ENCODE data around the gene LRRC27. TPM values are rescaled to one million over a fixed set of nuclear protein-coding genes. Genes with fewer than 3 reads are reported as not detected.

LRRC27 gene
- total RNA-seq, 1 donor from 2014 or later = 13.8 TPM

- Mint-ChIP-seq H3K9me3 (ENCODE audit: unreplicated experiment) (peaks cover 35% of the 10 kb centered on the region), H3K4me1 (ENCODE audit: low read depth, unreplicated experiment) (peaks cover 41% of the 10 kb centered on the region), H3K27me3 (ENCODE audit: unreplicated experiment) (peaks cover 32% of the 10 kb centered on the region), H3K36me3 (ENCODE audit: unreplicated experiment) (peaks cover 11% of the 10 kb centered on the region), H3K27ac (ENCODE audit: unreplicated experiment) (no peak overlapping the region), H3K4me3 (ENCODE audit: unreplicated experiment) (no peak overlapping the region)
- TF ChIP-seq CTCF (IDR thresholded peaks at IDR 0.05; ENCODE audit: partially characterized antibody, unreplicated experiment) = no peak
- DNase-seq = no peak
These were observed 95.2 kb downstream of the LRRC27 start for GRCh38 chr10:132427006-132427771.

GRCh38 chr10:132427939-132428367, 96.0 kb downstream of the LRRC27 start:
- H3K27ac Mint-ChIP-seq (ENCODE audit: unreplicated experiment) = no peak overlapping the region
- no peak overlapping the region for H3K4me3 Mint-ChIP-seq (ENCODE audit: unreplicated experiment)
- H3K4me1 Mint-ChIP-seq (ENCODE audit: low read depth, unreplicated experiment) = peaks cover 36% of the 10 kb centered on the region
- peaks cover 11% of the 10 kb centered on the region for H3K36me3 Mint-ChIP-seq (ENCODE audit: unreplicated experiment)
- peaks cover 29% of the 10 kb centered on the region for H3K9me3 Mint-ChIP-seq (ENCODE audit: unreplicated experiment)
- H3K27me3 Mint-ChIP-seq (ENCODE audit: unreplicated experiment) = peaks cover 26% of the 10 kb centered on the region
- TF ChIP-seq CTCF (IDR thresholded peaks at IDR 0.05; ENCODE audit: partially characterized antibody, unreplicated experiment) = no peak
- no peak for DNase-seq

GRCh38 chr10:132428486-132428995, 96.5 kb downstream of the LRRC27 start:
- Mint-ChIP-seq H3K4me1 (ENCODE audit: low read depth, unreplicated experiment) (peaks cover 30% of the 10 kb centered on the region), H3K27me3 (ENCODE audit: unreplicated experiment) (peaks cover 21% of the 10 kb centered on the region), H3K9me3 (ENCODE audit: unreplicated experiment) (peaks cover 23% of the 10 kb centered on the region), H3K27ac (ENCODE audit: unreplicated experiment) (no peak overlapping the region), H3K36me3 (ENCODE audit: unreplicated experiment) (peaks cover 8% of the 10 kb centered on the region), H3K4me3 (ENCODE audit: unreplicated experiment) (no peak overlapping the region)
- no peak for TF ChIP-seq CTCF (IDR thresholded peaks at IDR 0.05; ENCODE audit: partially characterized antibody, unreplicated experiment)
- no peak for DNase-seq

Other genes starting within 250 kb of the LRRC27 start
- gene DPYSL4, start 145.2 kb upstream of the LRRC27 start, total RNA-seq (ENCODE audit: unreplicated experiment) = 402 TPM
- gene STK32C, start 24.2 kb upstream of the LRRC27 start, total RNA-seq (ENCODE audit: unreplicated experiment) = 69.2 TPM
- 49.4 TPM for gene PWWP2B, start 65.0 kb downstream of the LRRC27 start, total RNA-seq (ENCODE audit: unreplicated experiment)
- 36.3 TPM for gene INPP5A, start 205.6 kb downstream of the LRRC27 start, total RNA-seq (ENCODE audit: unreplicated experiment)